Measurements from ENCODE around the gene SLC39A5. TPM values are rescaled to one million over a fixed set of nuclear protein-coding genes. Genes with fewer than 3 reads are reported as not detected.

SLC39A5 gene
- total and polyA plus RNA-seq, 2 of the 13 experiments (the other 11 are each of a cell fraction or from before 2014, with no cell fraction given): 59.7 to 101 TPM

DNA sequence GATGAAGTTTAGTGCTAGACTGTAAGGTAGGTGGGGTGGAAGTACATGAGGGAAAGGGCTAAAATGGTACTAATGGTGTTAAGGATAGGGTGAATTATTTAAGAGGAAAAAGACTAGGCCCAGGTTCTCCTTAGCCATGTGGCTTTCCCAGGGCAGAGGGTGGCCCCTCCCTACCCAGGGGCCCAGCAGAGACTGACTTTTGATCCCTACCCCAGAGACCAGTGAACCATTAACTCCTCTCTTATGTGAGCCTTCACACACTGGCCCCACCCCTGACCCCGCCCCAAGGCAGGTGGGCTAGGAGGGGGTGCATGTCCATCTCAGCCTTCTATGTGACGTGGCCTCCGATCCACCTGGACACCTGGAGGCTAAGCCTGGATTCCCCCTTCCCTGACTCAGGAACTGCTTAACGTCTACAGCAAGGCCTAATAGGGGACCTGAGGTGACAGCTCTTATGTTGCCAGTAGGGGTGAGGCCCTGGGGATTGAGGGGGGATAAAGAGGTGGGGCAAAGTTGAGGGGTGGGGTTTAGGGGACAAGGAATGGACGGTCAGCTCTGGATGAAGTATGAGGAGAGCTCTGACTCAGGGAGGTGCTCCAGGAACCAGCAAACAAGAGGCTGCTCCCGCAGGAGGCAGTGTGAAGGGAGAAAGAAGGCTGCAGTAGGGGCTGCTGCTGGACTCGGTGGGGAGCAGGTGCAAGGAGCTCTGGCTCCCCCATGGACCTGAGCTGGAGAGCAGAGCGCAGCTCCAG, 757 bp downstream of the SLC39A5 start:
- in situ Hi-C loops (cut with HindIII; ENCODE audit: extremely low pct_ligation_motif_present, low pct_unique_long_range_greater_than_20kb) (no loop called here), intact Hi-C loops (cut with micrococcal nuclease; ENCODE audit: unreplicated experiment) (no loop called here)
- Histone ChIP-seq H3K4me3 (replicated peaks in 1 of 3; ENCODE audit: insufficient read depth in 1 of 3, low read depth in 2 of 3, low read length in 3 of 3) (peak overlapping the region; percentile 62 to 86 (median 78)), H3K27me3 (ENCODE audit: control insufficient read depth in 1 of 2, insufficient read depth in 2 of 2, low read length in 2 of 2) (no peaks in the 10 kb centered on the region), H3K9ac (ENCODE audit: insufficient read depth, low read depth, low read length) (peak overlapping the region; percentile 87), H3K9me3 (ENCODE audit: low read length) (no peaks in the 10 kb centered on the region), H3K4me2 (ENCODE audit: low read depth, low read length) (peak overlapping the region; percentile 94), H3K79me2 (ENCODE audit: insufficient read depth, low read length) (peaks cover 24% of the 10 kb centered on the region), H3K27ac (ENCODE audit: extremely low read length, insufficient read depth, low read length) (peak overlapping the region; percentile 99), H4K20me1 (ENCODE audit: insufficient read depth, low read length) (no peaks in the 10 kb centered on the region), H3K4me1 (ENCODE audit: insufficient read depth, low read length) (peaks cover 37% of the 10 kb centered on the region), H2AFZ (ENCODE audit: low read length) (peak overlapping the region; percentile 2), H3K36me3 (replicated peaks in 1 of 2; ENCODE audit: control insufficient read depth in 1 of 2, insufficient read depth in 2 of 2, low read length in 2 of 2) (peaks cover 0 to 5% of the 10 kb centered on the region in 2 experiments; a peak in 3 of 5 replicates)
- POLR2A ChIA-PET: interaction anchor here (0.6 to 5.8 kb wide), 18 partner anchors 9 to 229 kb away, joined by 3 to 96 read pairs (median 5); partner anchors contain the start of genes ANKRD52, CNPY2, COQ10A and ESYT1
- FAIRE-seq (peak; percentile 89), DNase-seq (ENCODE audit: low spot score) (peak; percentile 93), ATAC-seq (peak; percentile 96)
- no TSS peak for BruUV-seq (replicated peaks)
- 5% methylated on average over 8 of the region's 8 CpGs for WGBS (ENCODE audit: low lambda C conversion rate)
- CTCF ChIA-PET (ENCODE audit: low intra/inter-chr PET ratio, low total read pairs): interaction anchor here (1.3 to 1.4 kb wide), 2 partner anchors 28 to 36 kb away, joined by 3 to 6 read pairs; partner anchors contain the start of genes ANKRD52 and COQ10A
- TF ChIP-seq PRDM15 (CRISPR knock-in tag; IDR thresholded peaks at IDR 0.05) (no peak), ZBTB26 (CRISPR knock-in tag; IDR thresholded peaks at IDR 0.05; ENCODE audit: borderline replicate concordance) (no peak), DNMT3B (CRISPR knock-in tag; conservative IDR thresholded peaks at IDR 0.05) (peak; percentile 48; the same call in 1 of the 2 replicates), ZNF615 (CRISPR knock-in tag; IDR thresholded peaks at IDR 0.05; ENCODE audit: borderline replicate concordance) (no peak), CTCF (CRISPR knock-in tag; IDR thresholded peaks at IDR 0.05) (no peak), HMG20B (CRISPR knock-in tag; conservative IDR thresholded peaks at IDR 0.05) (peak; percentile 55; the same call in 1 of the 2 replicates), TRAFD1 (CRISPR knock-in tag; IDR thresholded peaks at IDR 0.05; ENCODE audit: borderline replicate concordance) (no peak), NCOR1 (IDR thresholded peaks at IDR 0.05; ENCODE audit: borderline replicate concordance, low read length) (peak; percentile 66), ZSCAN29 (CRISPR knock-in tag; conservative IDR thresholded peaks at IDR 0.05) (peak; percentile 60; the same call in 1 of the 2 replicates), ARNTL (CRISPR knock-in tag; IDR thresholded peaks at IDR 0.05) (no peak; the same call in 1 of the 2 replicates), SMAD9 (CRISPR knock-in tag; IDR thresholded peaks at IDR 0.05) (no peak)
- TF ChIP-seq, protein P1, sequence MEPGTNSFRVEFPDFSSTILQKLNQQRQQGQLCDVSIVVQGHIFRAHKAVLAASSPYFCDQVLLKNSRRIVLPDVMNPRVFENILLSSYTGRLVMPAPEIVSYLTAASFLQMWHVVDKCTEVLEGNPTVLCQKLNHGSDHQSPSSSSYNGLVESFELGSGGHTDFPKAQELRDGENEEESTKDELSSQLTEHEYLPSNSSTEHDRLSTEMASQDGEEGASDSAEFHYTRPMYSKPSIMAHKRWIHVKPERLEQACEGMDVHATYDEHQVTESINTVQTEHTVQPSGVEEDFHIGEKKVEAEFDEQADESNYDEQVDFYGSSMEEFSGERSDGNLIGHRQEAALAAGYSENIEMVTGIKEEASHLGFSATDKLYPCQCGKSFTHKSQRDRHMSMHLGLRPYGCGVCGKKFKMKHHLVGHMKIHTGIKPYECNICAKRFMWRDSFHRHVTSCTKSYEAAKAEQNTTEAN (CRISPR knock-in tag; conservative IDR thresholded peaks at IDR 0.05): no peak

All from HepG2 (cell line).